Large intestine (tissue), 3 donors: ENCODE data around the gene ACOX2. TPM values are rescaled to one million over a fixed set of nuclear protein-coding genes. Genes with fewer than 3 reads are reported as not detected.
A peak's percentile ranks its signal among the peaks of the same experiment; 100 is the strongest.

Experiments
- DNase-seq, 2 donors: peaks; one replicate each; pipeline versions ENCODE4 v3.0.0 to v3.0.0-alpha.2; 2013
- H3K27ac ChIP-seq: one replicate; pipeline ENCODE4 v1.5.1; 2013; ENCODE audit warnings: low read length
- H3K27me3 ChIP-seq: 2 replicates; pipeline ENCODE4 v1.6.1; 2013; ENCODE audit warnings: low read length; ENCODE audit not compliant: control insufficient read depth, insufficient read depth
- H3K36me3 ChIP-seq: 2 replicates; pipeline ENCODE4 v1.6.1; 2013; ENCODE audit warnings: low read length; ENCODE audit not compliant: control insufficient read depth, insufficient read depth
- H3K4me1 ChIP-seq: one replicate; pipeline ENCODE4 v1.6.1; 2013; ENCODE audit warnings: low read length; ENCODE audit not compliant: control insufficient read depth, insufficient read depth
- H3K4me3 ChIP-seq: one replicate; pipeline ENCODE4 v1.5.1; 2013; ENCODE audit warnings: low read length
- H3K9me3 ChIP-seq: one replicate; pipeline ENCODE4 v1.6.1; 2013; ENCODE audit warnings: mild to moderate bottlenecking, low read depth, low read length, moderate library complexity; ENCODE audit not compliant: control insufficient read depth
- WGBS: methylation state at CpG from one replicate; pipeline ENCODE4 v1.1.5; 2013; ENCODE audit warnings: low lambda C conversion rate; ENCODE audit not compliant: insufficient coverage; 5-methylcytosine and 5-hydroxymethylcytosine counted together
- polyA plus RNA-seq: library from polyadenylated mRNA; unstranded; fragments of 120-200 nt; gene quantifications from one replicate; pipeline ENCODE4 v1.2.1, GENCODE V29; 2013

ACOX2 gene
- polyA plus RNA-seq, 1 donor = 96.9 TPM

DNA sequence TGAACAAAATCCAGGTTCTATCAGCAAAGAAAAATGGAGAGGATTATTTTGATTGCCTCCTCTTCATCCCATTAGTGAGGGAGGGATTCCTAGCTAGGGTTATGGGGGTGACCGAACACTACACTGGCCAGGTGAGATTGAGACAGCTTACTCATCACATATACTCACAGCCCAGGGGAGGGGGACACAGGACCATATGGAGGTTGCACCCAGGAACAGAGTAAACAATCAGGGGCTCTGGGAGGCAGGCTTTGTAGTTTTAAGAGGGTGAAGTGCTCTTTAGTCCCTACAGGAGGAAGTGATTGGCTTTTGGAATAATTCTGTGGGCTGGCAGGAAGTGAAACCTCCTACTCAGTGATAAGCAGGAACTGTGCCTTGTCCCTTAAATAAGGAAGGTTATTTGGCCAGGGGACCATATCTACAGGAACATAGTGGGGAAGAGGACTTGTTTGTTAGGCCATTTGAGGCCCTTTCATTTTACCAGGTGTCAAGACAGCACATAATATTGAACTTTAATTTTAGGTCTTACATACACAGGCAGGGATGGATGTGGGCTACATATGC, 62.6 kb downstream of the ACOX2 start:
- DNase-seq = no peak
- Histone ChIP-seq H3K4me3 (no peak overlapping the region), H3K36me3 (no peaks in the 10 kb centered on the region), H3K4me1 (peaks cover 25% of the 10 kb centered on the region), H3K9me3 (no peaks in the 10 kb centered on the region), H3K27me3 (no peaks in the 10 kb centered on the region), H3K27ac (no peak overlapping the region)
- no CpG with 5 or more reads among the region's 1 CpG for WGBS

DNA sequence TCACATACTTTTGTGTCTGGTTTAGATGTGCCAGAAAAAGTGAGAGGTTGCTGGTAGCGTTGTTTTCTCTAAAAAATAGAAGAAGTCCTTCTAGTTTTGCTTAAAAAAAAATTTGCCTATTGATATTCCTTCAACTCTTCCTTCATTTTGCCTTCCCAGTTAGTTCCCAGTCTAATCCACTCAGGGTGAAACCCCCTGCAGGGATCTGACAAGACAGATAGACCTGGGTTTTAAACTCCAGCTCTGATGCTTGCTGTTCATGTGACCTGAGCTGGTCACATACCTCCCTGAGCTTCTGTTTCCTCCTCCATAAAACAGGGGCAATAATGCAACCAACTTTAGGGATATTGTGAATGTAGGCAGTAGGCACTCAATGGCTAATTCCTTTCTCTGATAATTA, 63.7 kb downstream of the ACOX2 start:
- Histone ChIP-seq H3K4me1 (peaks cover 25% of the 10 kb centered on the region), H3K27ac (no peak overlapping the region), H3K27me3 (no peaks in the 10 kb centered on the region), H3K36me3 (no peaks in the 10 kb centered on the region), H3K9me3 (no peaks in the 10 kb centered on the region), H3K4me3 (no peak overlapping the region)
- DNase-seq = no peak
- 100% methylated on average over 1 of the region's 1 CpG for WGBS

DNA sequence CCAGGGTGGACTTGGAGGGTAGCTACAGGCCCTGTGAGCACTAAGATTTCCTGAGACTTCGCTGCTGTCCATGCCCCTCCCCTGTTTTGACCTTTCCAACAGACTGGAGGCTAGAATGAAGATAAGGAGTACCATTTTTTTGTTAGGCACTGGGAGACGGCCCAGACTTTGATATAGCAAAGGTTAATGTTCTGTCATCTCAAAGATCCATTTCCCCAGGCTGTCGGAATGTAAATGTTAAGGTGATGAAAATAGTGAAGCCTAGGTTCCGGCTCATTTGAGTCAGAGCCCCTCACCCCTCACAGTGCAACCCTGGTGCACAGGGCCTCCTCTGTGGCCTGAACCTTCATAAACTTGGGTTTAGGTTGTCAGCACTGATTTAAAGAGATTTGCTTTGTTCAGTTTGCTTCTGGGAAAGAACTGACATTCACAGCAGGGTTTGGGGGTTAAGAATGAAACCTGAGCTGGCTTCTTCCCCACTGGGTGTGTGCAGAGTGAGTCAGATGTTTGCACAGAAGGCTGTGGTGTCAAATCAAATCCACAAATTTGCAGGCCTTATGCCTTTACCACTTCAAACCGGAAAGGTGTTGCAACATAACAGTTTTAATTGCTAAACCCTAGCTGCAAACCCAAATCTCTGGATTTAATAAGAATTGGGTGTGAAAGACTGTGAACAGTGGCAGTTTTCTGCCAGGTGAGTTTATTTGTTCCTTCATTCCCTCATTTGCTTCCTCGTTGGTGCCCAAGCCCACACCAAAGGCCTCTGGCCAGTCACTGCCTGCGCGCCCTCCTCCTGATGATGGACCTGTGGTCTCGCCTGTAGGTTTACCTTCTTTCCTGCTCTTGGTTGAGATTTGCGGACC, 65.7 kb downstream of the ACOX2 start:
- H3K9me3 ChIP-seq = no peaks in the 10 kb centered on the region
- no peak overlapping the region for H3K4me3 ChIP-seq
- DNase-seq = peak; percentile 70 to 84
- H3K36me3 ChIP-seq = no peaks in the 10 kb centered on the region
- WGBS = no CpG with 5 or more reads among the region's 10 CpGs
- H3K27me3 ChIP-seq = no peaks in the 10 kb centered on the region
- peak overlapping the region; percentile 76 for H3K27ac ChIP-seq
- H3K4me1 ChIP-seq = peaks cover 25% of the 10 kb centered on the region

DNA sequence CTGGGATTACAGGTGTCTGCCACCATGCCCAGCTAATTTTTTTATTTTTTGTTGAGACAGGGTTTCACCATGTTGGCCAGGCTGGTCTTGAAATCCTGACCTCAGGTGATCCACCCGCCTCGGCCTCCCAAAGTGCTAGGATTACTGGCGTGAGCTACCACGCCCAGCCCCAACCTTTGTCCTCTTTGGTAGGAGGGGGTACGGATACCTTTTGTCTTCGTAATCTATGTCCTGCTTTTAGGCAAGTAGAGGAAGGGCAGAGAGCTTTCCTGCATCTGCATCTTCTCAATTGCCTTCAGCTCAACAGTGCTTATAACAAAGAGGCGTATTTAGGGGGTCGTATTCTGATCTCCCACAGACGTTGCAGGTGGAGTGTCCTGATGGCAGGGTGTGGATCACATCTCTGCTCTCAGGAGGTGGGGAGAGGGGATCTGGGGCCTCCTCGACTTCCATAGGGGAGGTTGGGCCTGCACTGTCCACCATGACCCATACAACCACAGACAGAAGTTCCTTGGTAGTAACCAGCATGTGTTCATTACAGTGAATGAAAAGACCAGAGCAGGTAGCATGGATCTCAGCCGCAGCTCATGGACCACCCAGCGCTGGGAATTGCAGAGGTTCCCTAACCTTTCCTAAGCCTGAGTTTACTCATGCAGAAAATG, 66.5 kb downstream of the ACOX2 start:
- DNase-seq = no peak
- H3K4me1 ChIP-seq = peaks cover 25% of the 10 kb centered on the region
- H3K27ac ChIP-seq = peak overlapping the region; percentile 76
- no peaks in the 10 kb centered on the region for H3K27me3 ChIP-seq
- H3K9me3 ChIP-seq = no peaks in the 10 kb centered on the region
- no peaks in the 10 kb centered on the region for H3K36me3 ChIP-seq
- no CpG with 5 or more reads among the region's 12 CpGs for WGBS
- no peak overlapping the region for H3K4me3 ChIP-seq

DNA sequence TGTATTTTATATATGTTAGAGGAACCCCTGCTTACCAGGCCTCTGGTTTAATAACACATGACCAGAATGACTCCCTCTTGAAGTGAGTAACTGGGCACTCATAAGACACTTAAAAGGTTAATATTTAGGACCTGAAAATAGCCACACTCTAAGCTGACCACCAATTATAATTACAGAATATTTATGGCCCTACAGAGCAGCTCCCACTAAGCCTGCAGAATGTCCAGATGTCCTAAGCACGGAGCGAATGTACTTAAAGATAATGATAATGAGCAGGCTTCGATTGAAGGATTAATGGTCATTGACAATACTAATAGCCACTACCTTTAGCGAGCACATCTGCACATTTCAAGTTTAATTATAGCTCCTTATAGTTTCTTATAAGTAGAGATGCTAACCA, 67.9 kb downstream of the ACOX2 start:
- Histone ChIP-seq H3K27me3 (no peaks in the 10 kb centered on the region), H3K4me3 (no peak overlapping the region), H3K36me3 (no peaks in the 10 kb centered on the region), H3K27ac (no peak overlapping the region), H3K4me1 (peaks cover 25% of the 10 kb centered on the region), H3K9me3 (no peaks in the 10 kb centered on the region)
- no CpG with 5 or more reads among the region's 4 CpGs for WGBS
- no peak for DNase-seq

DNA sequence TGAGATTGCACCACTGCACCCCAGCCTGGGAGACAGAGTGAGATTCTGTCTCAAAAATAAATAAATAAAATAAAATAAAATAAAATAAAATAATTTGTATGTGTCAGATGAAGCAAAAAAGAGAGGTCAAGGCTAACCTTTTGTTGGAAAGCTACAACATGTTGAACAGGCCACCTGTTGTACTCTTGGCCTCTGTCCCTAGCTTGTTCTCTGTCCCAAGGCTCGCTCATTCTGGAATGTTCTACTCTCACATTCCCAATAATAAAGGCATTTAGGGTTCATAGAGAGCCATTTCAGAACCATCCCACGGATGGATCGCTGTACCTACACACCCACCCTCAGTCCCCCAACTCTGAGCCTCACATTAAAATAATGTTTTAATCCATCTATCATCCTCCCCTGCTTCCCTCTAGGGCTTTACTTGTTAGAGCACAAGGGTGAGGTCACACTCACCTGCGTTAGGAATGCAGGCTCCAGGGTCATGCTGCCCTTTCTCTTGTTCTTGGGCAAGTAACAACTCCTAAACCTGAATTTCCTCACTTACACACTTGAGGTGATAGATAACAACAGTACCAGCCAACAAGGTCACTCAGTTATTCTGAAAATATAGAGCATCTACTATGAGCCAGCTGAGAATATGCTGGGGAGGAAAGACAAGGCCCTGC, 70.0 kb downstream of the ACOX2 start:
- Histone ChIP-seq H3K36me3 (no peaks in the 10 kb centered on the region), H3K27me3 (no peaks in the 10 kb centered on the region), H3K27ac (no peak overlapping the region), H3K9me3 (no peaks in the 10 kb centered on the region), H3K4me3 (no peak overlapping the region), H3K4me1 (peaks cover 34% of the 10 kb centered on the region)
- 100% methylated on average over 1 of the region's 4 CpGs for WGBS
- no peak for DNase-seq

DNA sequence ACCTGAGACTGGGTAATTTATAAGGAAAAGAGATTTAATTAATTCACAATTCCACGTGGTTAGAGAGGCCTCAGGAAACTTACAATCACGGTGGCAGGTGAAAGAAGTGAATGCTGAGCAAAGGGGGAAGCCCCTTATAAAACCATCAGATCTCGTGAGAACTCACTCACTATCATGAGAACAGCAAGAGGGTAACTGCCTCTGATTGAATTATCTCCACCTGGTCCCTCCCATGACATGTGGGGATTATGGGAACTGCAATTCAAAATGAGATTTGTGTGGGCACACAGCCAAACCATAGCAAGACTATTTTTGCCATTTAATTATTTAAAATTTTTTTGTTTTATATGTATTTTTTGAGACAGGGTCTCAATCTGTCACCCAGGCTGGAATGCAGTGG, 72.1 kb downstream of the ACOX2 start:
- no peak for DNase-seq
- 92% methylated on average over 2 of the region's 3 CpGs for WGBS
- Histone ChIP-seq H3K4me3 (no peak overlapping the region), H3K36me3 (no peaks in the 10 kb centered on the region), H3K27me3 (no peaks in the 10 kb centered on the region), H3K4me1 (peaks cover 14% of the 10 kb centered on the region), H3K27ac (no peak overlapping the region), H3K9me3 (no peaks in the 10 kb centered on the region)

DNA sequence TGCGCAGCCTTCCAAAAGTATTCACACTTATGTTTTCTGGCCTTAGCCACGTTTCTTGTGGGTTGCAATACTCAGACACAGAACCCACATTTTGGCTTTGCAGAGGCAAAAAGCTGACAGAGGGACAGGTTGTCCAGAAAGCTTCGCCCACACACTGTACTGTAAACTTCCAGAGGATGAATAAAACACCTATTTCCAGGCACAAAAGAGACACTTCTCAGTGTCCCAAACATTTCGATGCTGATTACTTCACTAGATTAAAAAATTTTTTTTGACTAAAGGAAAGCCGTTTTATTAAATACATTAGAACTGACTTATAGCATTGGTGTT, 73.1 kb downstream of the ACOX2 start:
- H3K4me1 ChIP-seq = peaks cover 12% of the 10 kb centered on the region
- WGBS = 60% methylated on average over 1 of the region's 5 CpGs
- H3K9me3 ChIP-seq = no peaks in the 10 kb centered on the region
- H3K27ac ChIP-seq = no peak overlapping the region
- H3K36me3 ChIP-seq = no peaks in the 10 kb centered on the region
- no peak overlapping the region for H3K4me3 ChIP-seq
- no peak for DNase-seq
- H3K27me3 ChIP-seq = no peaks in the 10 kb centered on the region

DNA sequence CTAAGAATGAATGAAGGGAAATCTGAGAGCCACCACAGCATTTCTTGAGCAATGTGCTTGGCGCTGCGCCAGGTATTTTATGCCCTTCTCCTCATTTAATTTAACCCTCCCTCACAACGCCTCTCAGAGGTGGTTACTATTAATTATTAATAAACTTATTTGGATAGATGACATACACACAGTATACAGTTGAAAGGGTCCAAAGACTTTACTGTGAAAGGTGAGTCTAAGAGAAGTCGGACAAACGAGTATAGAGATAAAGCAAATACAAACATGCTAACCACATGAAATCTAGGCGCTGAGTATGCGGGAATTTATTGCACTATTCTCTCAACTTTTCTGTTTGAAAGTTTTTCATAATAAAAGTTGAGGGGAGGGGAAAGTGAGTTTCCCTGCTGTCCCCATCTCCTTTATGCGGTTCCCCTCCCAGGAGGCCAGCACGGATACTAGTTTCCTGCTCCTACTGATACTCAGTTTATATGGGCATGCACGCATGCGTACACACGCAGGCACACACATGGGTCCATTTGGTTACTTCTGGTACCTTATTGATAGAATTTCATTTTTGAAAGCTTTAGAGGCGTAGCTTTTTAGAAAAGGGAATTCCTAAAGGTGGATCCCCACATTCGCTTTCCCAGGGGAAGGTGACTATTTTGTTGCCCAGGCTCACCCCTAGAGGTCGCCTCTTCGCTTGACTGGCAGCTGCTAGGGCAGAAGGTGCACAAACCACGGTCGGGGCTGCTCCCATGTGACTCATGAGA, 73.6 kb downstream of the ACOX2 start:
- Histone ChIP-seq H3K9me3 (no peaks in the 10 kb centered on the region), H3K27me3 (no peaks in the 10 kb centered on the region), H3K36me3 (no peaks in the 10 kb centered on the region), H3K4me1 (peaks cover 12% of the 10 kb centered on the region), H3K4me3 (peak overlapping the region; percentile 13), H3K27ac (peak overlapping the region; percentile 64)
- peak; percentile 54 to 82 for DNase-seq
- WGBS = 32% methylated on average over 3 of the region's 18 CpGs

DNA sequence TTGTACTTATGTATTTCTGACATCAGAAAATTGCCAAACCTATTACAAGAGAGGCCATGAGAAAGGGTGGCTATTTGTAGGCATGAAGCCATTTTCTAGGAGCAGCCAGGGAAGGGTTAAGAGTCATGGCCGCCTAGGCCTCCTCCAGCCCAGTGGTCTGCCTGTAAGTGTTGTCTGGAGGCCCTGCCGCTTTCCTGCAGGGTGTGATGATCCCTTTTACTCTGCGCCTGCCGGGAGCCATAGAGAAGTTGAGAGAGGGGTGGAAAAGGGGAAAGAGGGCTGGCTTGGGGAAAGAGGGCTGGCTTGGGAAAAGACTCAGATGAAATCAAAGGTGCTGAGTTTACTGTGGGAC, 74.2 kb downstream of the ACOX2 start:
- Histone ChIP-seq H3K9me3 (peaks cover 4% of the 10 kb centered on the region), H3K27me3 (no peaks in the 10 kb centered on the region), H3K36me3 (no peaks in the 10 kb centered on the region), H3K27ac (peak overlapping the region; percentile 64), H3K4me3 (no peak overlapping the region), H3K4me1 (peaks cover 12% of the 10 kb centered on the region)
- WGBS = no CpG with 5 or more reads among the region's 4 CpGs
- DNase-seq = no peak
